Lower lobe of right lung (tissue), 2 donors: Measurements from ENCODE around the gene LRTM1. TPM values are rescaled to one million over a fixed set of nuclear protein-coding genes. Genes with fewer than 3 reads are reported as not detected.

Experiments
- ATAC-seq, 2 donors: fragments of 200-7000 bp; cut with Tn5 transposase; one replicate each; pipeline ENCODE4 v1.9.1; 2020 to 2022; ENCODE audit warnings: mild to moderate bottlenecking in 2 of 2, moderate library complexity in 2 of 2
- DNase-seq: peaks from one replicate; pipeline ENCODE4 v3.0.0-alpha.2; 2020
- H3K27ac ChIP-seq: fragments of 200-600 bp; one replicate; pipeline ENCODE4 v1.8.0; 2022
- H3K27me3 ChIP-seq: fragments of 200-600 bp; one replicate; pipeline ENCODE4 v1.8.0; 2022; ENCODE audit warnings: low read depth
- H3K36me3 ChIP-seq: fragments of 200-600 bp; one replicate; pipeline ENCODE4 v1.8.0; 2022; ENCODE audit warnings: mild to moderate bottlenecking
- H3K4me1 ChIP-seq: fragments of 200-600 bp; one replicate; pipeline ENCODE4 v1.8.0; 2022
- H3K4me3 ChIP-seq: fragments of 200-600 bp; one replicate; pipeline ENCODE4 v1.8.0; 2022; ENCODE audit warnings: mild to moderate bottlenecking
- H3K9me3 ChIP-seq: fragments of 200-600 bp; one replicate; pipeline ENCODE4 v1.8.0; 2022
- intact Hi-C: fragments of 100-400 bp; cut with DNase I; formaldehyde crosslinking; loops from one replicate; pipeline ENCODE4 v1.11.0; 2022
- total RNA-seq: library from RNA; stranded (reverse); fragmentation: NEBNext Ultra II Directional; extraction: Animal tissue kit (Norgen Biotek cat#: 25700); gene quantifications from one replicate; pipeline ENCODE4 v1.2.1, GENCODE V29; 2021
- TF ChIP-seq, protein P1 (sequence below): fragments of 200-600 bp; IDR thresholded peaks from one replicate; pipeline ENCODE4 v1.8.0; 2022; ENCODE audit warnings: antibody characterized with exemption, mild to moderate bottlenecking
- donor health status: DM: no; HTN: yes; CAD: no; lungs with severe emphysema.

The LRTM1 gene
- total RNA-seq, 1 donor from 2014 or later, result not detected

- Histone ChIP-seq H3K36me3 (no peaks in the 10 kb centered on the region), H3K9me3 (no peaks in the 10 kb centered on the region), H3K27ac (no peak overlapping the region), H3K4me1 (no peaks in the 10 kb centered on the region), H3K27me3 (no peaks in the 10 kb centered on the region), H3K4me3 (no peak overlapping the region)
- DNase-seq, result no peak
- TF ChIP-seq, protein P1, sequence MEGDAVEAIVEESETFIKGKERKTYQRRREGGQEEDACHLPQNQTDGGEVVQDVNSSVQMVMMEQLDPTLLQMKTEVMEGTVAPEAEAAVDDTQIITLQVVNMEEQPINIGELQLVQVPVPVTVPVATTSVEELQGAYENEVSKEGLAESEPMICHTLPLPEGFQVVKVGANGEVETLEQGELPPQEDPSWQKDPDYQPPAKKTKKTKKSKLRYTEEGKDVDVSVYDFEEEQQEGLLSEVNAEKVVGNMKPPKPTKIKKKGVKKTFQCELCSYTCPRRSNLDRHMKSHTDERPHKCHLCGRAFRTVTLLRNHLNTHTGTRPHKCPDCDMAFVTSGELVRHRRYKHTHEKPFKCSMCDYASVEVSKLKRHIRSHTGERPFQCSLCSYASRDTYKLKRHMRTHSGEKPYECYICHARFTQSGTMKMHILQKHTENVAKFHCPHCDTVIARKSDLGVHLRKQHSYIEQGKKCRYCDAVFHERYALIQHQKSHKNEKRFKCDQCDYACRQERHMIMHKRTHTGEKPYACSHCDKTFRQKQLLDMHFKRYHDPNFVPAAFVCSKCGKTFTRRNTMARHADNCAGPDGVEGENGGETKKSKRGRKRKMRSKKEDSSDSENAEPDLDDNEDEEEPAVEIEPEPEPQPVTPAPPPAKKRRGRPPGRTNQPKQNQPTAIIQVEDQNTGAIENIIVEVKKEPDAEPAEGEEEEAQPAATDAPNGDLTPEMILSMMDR, result no peak
- intact Hi-C loops, result loop anchor here (10.0 kb wide), 1 partner anchor 231 kb away; no protein-coding TSS in a partner anchor
- no peak for ATAC-seq
These were observed 26.2 kb upstream of the LRTM1 start for GRCh38 chr3:54954022-54954421.

DNA sequence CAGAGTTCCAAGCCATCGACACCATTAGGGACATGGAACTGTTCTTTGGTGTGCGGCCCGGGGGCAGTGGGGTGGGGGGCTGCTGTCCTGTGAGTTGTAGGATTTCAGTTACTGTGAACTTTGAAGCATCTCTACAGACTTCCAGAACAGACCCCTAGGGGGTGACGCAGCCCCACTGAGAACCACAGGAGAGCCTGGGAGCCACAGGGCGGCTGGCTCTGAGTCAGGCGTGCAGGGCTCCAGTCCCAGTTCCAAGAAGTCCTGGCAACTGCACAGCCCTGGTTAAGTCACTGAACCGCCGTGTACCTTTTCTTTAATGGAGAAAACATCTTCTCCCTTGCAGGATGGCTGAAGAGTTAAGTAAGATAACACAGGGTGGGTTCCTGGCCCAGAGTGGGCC lies 23.5 kb upstream of the LRTM1 start:
- TF ChIP-seq, protein P1, result peak; percentile 45
- H3K36me3 ChIP-seq, result no peaks in the 10 kb centered on the region
- no peaks in the 10 kb centered on the region for H3K9me3 ChIP-seq
- no peaks in the 10 kb centered on the region for H3K27me3 ChIP-seq
- no peaks in the 10 kb centered on the region for H3K4me1 ChIP-seq
- H3K27ac ChIP-seq, result no peak overlapping the region
- DNase-seq (peak; percentile 55), ATAC-seq (peak; percentile 68 to 78)
- H3K4me3 ChIP-seq, result no peak overlapping the region
- intact Hi-C loops, result loop anchor here (10.0 kb wide), 1 partner anchor 233 kb away; no protein-coding TSS in a partner anchor

DNA sequence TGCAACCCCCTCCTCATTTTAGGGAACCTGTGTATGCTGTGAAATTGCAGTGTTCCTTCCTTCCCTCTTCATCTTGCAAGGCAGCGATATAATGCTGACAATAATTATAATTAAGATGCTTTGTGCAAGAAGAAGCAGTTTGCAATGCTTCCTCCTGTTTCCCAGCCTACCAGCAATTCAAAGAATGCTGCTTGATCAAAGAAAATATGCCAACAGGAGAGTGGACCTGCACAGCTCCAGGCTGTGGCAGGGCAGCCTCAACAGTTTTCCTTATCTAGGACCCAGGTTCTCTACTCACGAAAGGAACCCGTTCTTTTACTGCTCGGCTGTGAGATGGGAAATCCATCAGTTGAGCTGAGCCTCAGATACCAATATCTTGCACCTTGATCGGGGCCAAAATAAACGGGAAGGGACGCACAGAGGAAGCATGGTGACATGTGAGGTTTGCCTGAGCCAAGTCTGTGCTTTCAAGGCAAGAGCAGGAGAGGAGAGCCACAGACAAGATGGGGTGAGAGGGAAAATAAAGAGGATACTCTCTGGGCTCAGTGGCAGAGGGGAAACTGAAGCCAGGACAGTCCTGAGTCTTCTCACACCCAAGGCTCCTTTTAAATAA lies 22.6 kb upstream of the LRTM1 start:
- H3K27ac ChIP-seq, result no peak overlapping the region
- DNase-seq (no peak), ATAC-seq (no peak)
- TF ChIP-seq, protein P1, result no peak
- H3K4me3 ChIP-seq, result no peak overlapping the region
- no peaks in the 10 kb centered on the region for H3K27me3 ChIP-seq
- H3K9me3 ChIP-seq, result no peaks in the 10 kb centered on the region
- H3K4me1 ChIP-seq, result no peaks in the 10 kb centered on the region
- no peaks in the 10 kb centered on the region for H3K36me3 ChIP-seq
- intact Hi-C loops, result loop anchor here (10.0 kb wide), 1 partner anchor 234 kb away; no protein-coding TSS in a partner anchor

- TF ChIP-seq, protein P1, result no peak
- intact Hi-C loops, result loop anchor here (10.0 kb wide), 1 partner anchor 235 kb away; no protein-coding TSS in a partner anchor
These were observed 21.7 kb upstream of the LRTM1 start for GRCh38 chr3:54949491-54950044.

GRCh38 chr3:54941690-54942362 lies 14.0 kb upstream of the LRTM1 start:
- no peak overlapping the region for H3K27ac ChIP-seq
- H3K27me3 ChIP-seq, result no peaks in the 10 kb centered on the region
- TF ChIP-seq, protein P1, result no peak
- ATAC-seq, result no peak
- no peak overlapping the region for H3K4me3 ChIP-seq
- no peaks in the 10 kb centered on the region for H3K4me1 ChIP-seq
- no peak for DNase-seq
- H3K9me3 ChIP-seq, result no peaks in the 10 kb centered on the region
- intact Hi-C loops, result no loop called here
- no peaks in the 10 kb centered on the region for H3K36me3 ChIP-seq

More at GRCh38 chr3:54949491-54950044, 21.7 kb upstream of the LRTM1 start:
- Histone ChIP-seq H3K4me1 (no peaks in the 10 kb centered on the region), H3K27me3 (no peaks in the 10 kb centered on the region), H3K27ac (no peak overlapping the region), H3K36me3 (no peaks in the 10 kb centered on the region), H3K9me3 (no peaks in the 10 kb centered on the region), H3K4me3 (no peak overlapping the region)
- DNase-seq, result no peak
- no peak for ATAC-seq
